Astrocyte (in vitro differentiated cells and primary cell): ENCODE data around the gene PKNOX1. TPM values are rescaled to one million over a fixed set of nuclear protein-coding genes. Genes with fewer than 3 reads are reported as not detected.

Source experiments
- DNase-seq: peaks from one replicate; pipeline ENCODE4 v3.0.0-alpha.2; 2010; ENCODE audit warnings: low read depth
- FAIRE-seq: peaks from 2 replicates; lab custom pipeline; 2011; peaks lifted over from hg19 to GRCh38; lab: Jason Lieb, UNC
- H2AFZ ChIP-seq: 2 replicates; pipeline ENCODE4 v1.6.0; 2012; ENCODE audit warnings: low read depth, low read length, inconsistent platforms
- H3K27ac ChIP-seq: 2 replicates; pipeline ENCODE4 v1.5.1; 2011; ENCODE audit warnings: low read depth, low read length, inconsistent platforms
- H3K27me3 ChIP-seq: 2 replicates; pipeline ENCODE4 v1.6.0; 2011; ENCODE audit warnings: low read length, inconsistent platforms; ENCODE audit not compliant: insufficient read depth
- H3K36me3 ChIP-seq: 2 replicates; pipeline ENCODE4 v1.5.1; 2011; ENCODE audit warnings: low read length, inconsistent platforms; ENCODE audit not compliant: insufficient read depth
- H3K4me1 ChIP-seq: 2 replicates; pipeline ENCODE4 v1.5.1; 2011; ENCODE audit warnings: low read length, inconsistent platforms; ENCODE audit not compliant: insufficient read depth
- H3K4me2 ChIP-seq: 2 replicates; pipeline ENCODE4 v1.6.0; 2012; ENCODE audit warnings: low read length, inconsistent platforms
- H3K4me3 ChIP-seq: 2 replicates; pipeline ENCODE4 v1.5.1; 2011; ENCODE audit warnings: low read depth, mild to moderate bottlenecking, low read length, inconsistent platforms; ENCODE audit not compliant: insufficient read depth
- H3K79me2 ChIP-seq: 2 replicates; pipeline ENCODE4 v1.6.0; 2012; ENCODE audit warnings: mild to moderate bottlenecking, low read length, inconsistent platforms; ENCODE audit not compliant: insufficient read depth
- H3K9ac ChIP-seq: 2 replicates; pipeline ENCODE4 v1.6.0; 2012; ENCODE audit warnings: mild to moderate bottlenecking, low read length, inconsistent platforms
- H3K9me3 ChIP-seq: 2 replicates; pipeline ENCODE4 v1.5.1; 2012; ENCODE audit warnings: low read depth, mild to moderate bottlenecking, low read length, inconsistent platforms; ENCODE audit not compliant: insufficient read depth
- H4K20me1 ChIP-seq: 2 replicates; pipeline ENCODE4 v1.6.0; 2012; ENCODE audit warnings: low read length, inconsistent platforms; ENCODE audit not compliant: insufficient read depth
- H3K27ac Mint-ChIP-seq: one replicate; pipeline ENCODE4 v1.8.0; 2021; ENCODE audit warnings: mild to moderate bottlenecking, mixed read lengths; ENCODE audit not compliant: unreplicated experiment
- H3K27me3 Mint-ChIP-seq: one replicate; pipeline ENCODE4 v1.8.0; 2021; ENCODE audit warnings: low read depth, mixed read lengths; ENCODE audit not compliant: unreplicated experiment
- H3K36me3 Mint-ChIP-seq: one replicate; pipeline ENCODE4 v1.8.0; 2021; ENCODE audit warnings: low read depth, mixed read lengths; ENCODE audit not compliant: unreplicated experiment
- H3K4me1 Mint-ChIP-seq: one replicate; pipeline ENCODE4 v1.8.0; 2021; ENCODE audit warnings: low read depth, mixed read lengths; ENCODE audit not compliant: unreplicated experiment
- H3K4me3 Mint-ChIP-seq: one replicate; pipeline ENCODE4 v1.8.0; 2021; ENCODE audit warnings: mild to moderate bottlenecking, moderate library complexity, mixed read lengths; ENCODE audit not compliant: unreplicated experiment
- H3K9me3 Mint-ChIP-seq: one replicate; pipeline ENCODE4 v1.8.0; 2021; ENCODE audit warnings: mild to moderate bottlenecking, mixed read lengths; ENCODE audit not compliant: unreplicated experiment
- EZH2 ChIP-seq: IDR thresholded peaks from 2 replicates; pipeline ENCODE4 v1.6.1; 2012; ENCODE audit warnings: mild to moderate bottlenecking, low read length, inconsistent platforms; ENCODE audit not compliant: insufficient read depth
- total RNA-seq: library from RNA; stranded (reverse); gene quantifications from 2 replicates; pipeline ENCODE4 v1.2.1, GENCODE V29; 2021
- TF ChIP-seq, protein P1 (sequence below): IDR thresholded peaks from 2 replicates; pipeline ENCODE4 v1.5.1; 2011; ENCODE audit warnings: low read depth, mild to moderate bottlenecking, inconsistent platforms, low read length, moderate library complexity; ENCODE audit not compliant: insufficient read depth

The PKNOX1 gene
- total RNA-seq, 1 donor from 2014 or later, result 11.2 TPM

DNA sequence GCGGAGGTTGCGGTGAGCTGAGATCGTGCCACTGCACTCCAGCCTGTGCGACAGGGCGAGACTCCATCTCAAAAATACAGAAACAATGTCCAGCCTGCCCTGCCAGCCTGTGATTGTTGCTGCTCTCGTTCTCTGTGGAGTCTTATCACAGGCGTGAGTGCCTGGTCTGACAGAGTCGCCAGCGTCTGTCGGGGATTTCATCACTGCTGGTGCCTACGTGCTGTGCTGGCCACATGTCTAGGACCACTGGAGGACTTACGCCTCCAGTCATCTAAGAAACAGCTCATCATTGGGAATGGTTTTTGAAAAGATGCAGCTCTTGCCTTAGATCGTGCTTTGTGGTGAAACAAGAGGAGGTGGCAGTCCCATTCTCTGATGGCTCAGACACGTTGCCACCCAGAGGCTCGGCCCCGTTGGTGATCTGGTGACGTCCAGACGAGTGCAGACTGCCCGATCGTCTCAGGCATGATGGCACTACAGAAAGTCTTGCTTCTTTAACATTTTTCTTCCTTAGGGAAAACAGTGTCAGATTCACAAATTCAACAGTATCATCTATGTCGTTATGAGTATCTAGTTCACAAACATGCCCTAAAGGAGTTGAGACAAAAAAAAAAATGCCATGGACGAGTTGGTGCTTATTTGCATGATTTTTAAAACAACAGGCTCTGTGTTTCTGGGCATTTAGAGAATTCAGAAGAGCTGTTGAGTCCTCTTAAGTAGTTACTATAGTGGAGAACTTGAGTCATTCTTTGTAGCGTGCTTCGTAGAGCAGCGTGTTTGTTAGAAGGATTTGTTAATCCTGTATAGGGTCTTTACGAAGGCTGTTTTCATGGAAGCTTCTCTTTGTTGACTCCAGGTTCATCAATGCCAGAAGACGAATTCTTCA, 53.7 kb downstream of the PKNOX1 start:
- FAIRE-seq (no peak), DNase-seq (no peak)
- Histone ChIP-seq H3K27me3 (no peaks in the 10 kb centered on the region), H2AFZ (no peak overlapping the region), H3K79me2 (no peaks in the 10 kb centered on the region), H3K9ac (no peak overlapping the region), H3K9me3 (no peaks in the 10 kb centered on the region), H3K4me1 (peaks cover 9% of the 10 kb centered on the region), H3K27ac (no peak overlapping the region), H3K4me3 (no peak overlapping the region), H4K20me1 (no peaks in the 10 kb centered on the region), H3K4me2 (no peak overlapping the region), H3K36me3 (peaks cover 13% of the 10 kb centered on the region)
- Mint-ChIP-seq H3K36me3 (peaks cover 24% of the 10 kb centered on the region), H3K4me3 (no peak overlapping the region), H3K4me1 (peaks cover 19% of the 10 kb centered on the region), H3K27ac (no peak overlapping the region), H3K9me3 (no peaks in the 10 kb centered on the region), H3K27me3 (no peaks in the 10 kb centered on the region)
- TF ChIP-seq EZH2, result no peak
- TF ChIP-seq, protein P1, sequence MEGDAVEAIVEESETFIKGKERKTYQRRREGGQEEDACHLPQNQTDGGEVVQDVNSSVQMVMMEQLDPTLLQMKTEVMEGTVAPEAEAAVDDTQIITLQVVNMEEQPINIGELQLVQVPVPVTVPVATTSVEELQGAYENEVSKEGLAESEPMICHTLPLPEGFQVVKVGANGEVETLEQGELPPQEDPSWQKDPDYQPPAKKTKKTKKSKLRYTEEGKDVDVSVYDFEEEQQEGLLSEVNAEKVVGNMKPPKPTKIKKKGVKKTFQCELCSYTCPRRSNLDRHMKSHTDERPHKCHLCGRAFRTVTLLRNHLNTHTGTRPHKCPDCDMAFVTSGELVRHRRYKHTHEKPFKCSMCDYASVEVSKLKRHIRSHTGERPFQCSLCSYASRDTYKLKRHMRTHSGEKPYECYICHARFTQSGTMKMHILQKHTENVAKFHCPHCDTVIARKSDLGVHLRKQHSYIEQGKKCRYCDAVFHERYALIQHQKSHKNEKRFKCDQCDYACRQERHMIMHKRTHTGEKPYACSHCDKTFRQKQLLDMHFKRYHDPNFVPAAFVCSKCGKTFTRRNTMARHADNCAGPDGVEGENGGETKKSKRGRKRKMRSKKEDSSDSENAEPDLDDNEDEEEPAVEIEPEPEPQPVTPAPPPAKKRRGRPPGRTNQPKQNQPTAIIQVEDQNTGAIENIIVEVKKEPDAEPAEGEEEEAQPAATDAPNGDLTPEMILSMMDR, result no peak

DNA sequence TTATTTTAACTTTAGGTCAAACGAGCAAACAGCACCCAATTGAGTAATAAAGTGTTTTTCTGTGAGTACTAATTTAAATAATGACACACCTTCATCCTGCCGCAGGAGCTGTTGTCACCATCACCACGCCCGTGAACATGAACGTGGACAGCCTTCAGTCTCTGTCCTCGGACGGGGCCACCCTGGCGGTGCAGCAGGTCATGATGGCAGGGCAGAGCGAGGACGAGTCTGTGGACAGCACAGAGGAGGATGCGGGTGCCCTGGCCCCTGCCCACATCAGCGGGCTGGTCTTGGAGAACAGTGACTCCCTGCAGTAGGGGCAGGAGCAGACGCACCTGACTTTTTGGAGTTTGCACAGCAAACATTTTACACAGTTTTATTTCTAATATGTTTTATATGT, 55.4 kb downstream of the PKNOX1 start:
- no peaks in the 10 kb centered on the region for H3K27me3 ChIP-seq
- peaks cover 12% of the 10 kb centered on the region for H3K4me1 ChIP-seq
- DNase-seq, result no peak
- H3K79me2 ChIP-seq, result no peaks in the 10 kb centered on the region
- no peak overlapping the region for H3K4me3 Mint-ChIP-seq
- H4K20me1 ChIP-seq, result no peaks in the 10 kb centered on the region
- H3K36me3 ChIP-seq, result peaks cover 12% of the 10 kb centered on the region
- no peak overlapping the region for H3K27ac ChIP-seq
- no peak for TF ChIP-seq EZH2
- TF ChIP-seq, protein P1, result no peak
- no peak overlapping the region for H3K9ac ChIP-seq
- no peak overlapping the region for H3K4me2 ChIP-seq
- no peak for FAIRE-seq
- H3K36me3 Mint-ChIP-seq, result peaks cover 21% of the 10 kb centered on the region
- no peaks in the 10 kb centered on the region for H3K27me3 Mint-ChIP-seq
- H3K4me1 Mint-ChIP-seq, result peaks cover 21% of the 10 kb centered on the region
- H2AFZ ChIP-seq, result no peak overlapping the region
- no peak overlapping the region for H3K27ac Mint-ChIP-seq
- no peaks in the 10 kb centered on the region for H3K9me3 Mint-ChIP-seq
- H3K9me3 ChIP-seq, result no peaks in the 10 kb centered on the region
- H3K4me3 ChIP-seq, result no peak overlapping the region

DNA sequence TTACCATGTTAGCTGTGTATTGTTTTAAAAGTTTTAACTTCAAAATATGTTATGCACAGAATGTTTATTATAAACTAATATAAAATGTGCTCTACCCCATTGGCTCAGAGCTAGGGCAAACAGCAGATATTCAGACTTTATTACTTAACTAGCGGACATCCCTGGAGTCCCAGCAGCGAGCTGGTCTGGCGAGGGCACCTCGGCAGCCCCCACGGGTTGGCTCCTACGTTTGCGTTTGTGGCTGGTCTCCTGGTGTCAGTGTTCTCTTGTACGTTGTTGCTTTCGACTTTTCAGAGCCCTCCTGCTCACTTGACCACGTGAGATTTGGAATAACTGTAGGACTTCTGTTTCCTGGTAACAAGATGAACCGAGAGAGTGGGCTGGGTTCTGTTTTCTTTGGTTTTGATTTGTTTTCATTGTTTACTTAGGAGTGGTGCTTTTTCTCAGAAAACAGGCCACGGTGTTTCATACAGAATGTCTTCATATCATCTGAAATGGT, 56.8 kb downstream of the PKNOX1 start:
- Mint-ChIP-seq H3K27ac (no peak overlapping the region), H3K4me3 (no peak overlapping the region), H3K4me1 (peaks cover 11% of the 10 kb centered on the region), H3K36me3 (peaks cover 21% of the 10 kb centered on the region), H3K27me3 (no peaks in the 10 kb centered on the region), H3K9me3 (no peaks in the 10 kb centered on the region)
- DNase-seq (no peak), FAIRE-seq (no peak)
- Histone ChIP-seq H3K27ac (no peak overlapping the region), H4K20me1 (no peaks in the 10 kb centered on the region), H3K9me3 (no peaks in the 10 kb centered on the region), H3K4me2 (no peak overlapping the region), H3K79me2 (no peaks in the 10 kb centered on the region), H3K4me1 (peaks cover 3% of the 10 kb centered on the region), H2AFZ (no peak overlapping the region), H3K9ac (no peak overlapping the region), H3K4me3 (no peak overlapping the region), H3K27me3 (no peaks in the 10 kb centered on the region), H3K36me3 (peaks cover 11% of the 10 kb centered on the region)
- TF ChIP-seq, protein P1, result no peak
- no peak for TF ChIP-seq EZH2
